Muscle layer of colon (tissue), 2 donors: ENCODE data around the gene ZNF621.
"Not testable (repeated sequence)": the region's sequence is repeated elsewhere in the genome, so short reads cannot be mapped to it uniquely, and the experiment has no call there.

Experiments used
- H3K27ac ChIP-seq: one replicate; pipeline ENCODE4 v1.7.0; 2013; ENCODE audit warnings: low read depth, mild to moderate bottlenecking, low read length, moderate library complexity
- H3K27me3 ChIP-seq, 2 donors: one replicate each; pipeline ENCODE4 v1.7.0; 2013; ENCODE audit warnings: low read length in 2 of 2, mild to moderate bottlenecking in 2 of 2; ENCODE audit not compliant: insufficient read depth in 2 of 2, control insufficient read depth in 1 of 2
- H3K36me3 ChIP-seq: one replicate; pipeline ENCODE4 v1.7.0; 2013; ENCODE audit warnings: mild to moderate bottlenecking, low read length; ENCODE audit not compliant: insufficient read depth
- H3K4me1 ChIP-seq: one replicate; pipeline ENCODE4 v1.7.0; 2013; ENCODE audit warnings: mild to moderate bottlenecking, low read length; ENCODE audit not compliant: insufficient read depth
- H3K4me3 ChIP-seq, 2 donors: one replicate each; pipeline ENCODE4 v1.7.0; 2013; ENCODE audit warnings: low read length in 2 of 2, low read depth in 1 of 2, mild to moderate bottlenecking in 1 of 2, moderate library complexity in 1 of 2
- H3K9ac ChIP-seq: one replicate; pipeline ENCODE4 v1.7.0; 2013; ENCODE audit warnings: low read length
- H3K9me3 ChIP-seq: one replicate; pipeline ENCODE4 v1.7.0; 2013; ENCODE audit warnings: mild to moderate bottlenecking, low read length
- donor health status: abdominal sarcoma.
- donor health status: Adenocarcinoma of cecum.

The ZNF621 gene

GRCh38 chr3:40546816-40547215, 22.1 kb downstream of the ZNF621 start:
- Histone ChIP-seq H3K36me3 (no peaks in the 10 kb centered on the region), H3K27ac (no peak overlapping the region), H3K4me1 (no peaks in the 10 kb centered on the region), H3K9ac (no peak overlapping the region), H3K4me3 (no peak overlapping the region), H3K27me3 (no peaks in the 10 kb centered on the region), H3K9me3 (no peaks in the 10 kb centered on the region)

DNA sequence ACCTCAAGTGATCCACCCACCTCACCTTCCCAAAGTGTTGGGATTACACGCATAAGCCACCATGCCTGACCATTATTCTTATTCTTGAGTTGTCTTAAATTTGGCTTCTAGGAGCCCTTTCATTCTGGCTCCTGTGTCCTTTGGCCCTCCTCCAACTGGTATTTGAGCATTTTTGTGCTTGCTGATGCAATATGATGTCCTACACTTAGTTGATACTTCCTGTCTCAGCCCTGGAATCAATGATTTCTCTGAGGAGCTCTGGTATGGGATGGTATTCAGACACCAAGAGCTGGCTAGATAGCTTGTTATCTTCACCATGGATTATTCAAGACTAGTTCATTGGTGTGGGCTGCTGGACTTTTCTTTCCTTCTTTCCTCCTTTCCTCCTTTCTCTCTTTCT, 25.4 kb downstream of the ZNF621 start:
- H3K36me3 ChIP-seq: no peaks in the 10 kb centered on the region
- H3K9me3 ChIP-seq: no peaks in the 10 kb centered on the region
- no peak overlapping the region for H3K4me3 ChIP-seq
- H3K27ac ChIP-seq: no peak overlapping the region
- H3K27me3 ChIP-seq: no peaks in the 10 kb centered on the region
- H3K9ac ChIP-seq: no peak overlapping the region
- H3K4me1 ChIP-seq: no peaks in the 10 kb centered on the region

- Histone ChIP-seq H3K27me3 (no peaks in the 10 kb centered on the region), H3K4me1 (no peaks in the 10 kb centered on the region), H3K4me3 (no peak overlapping the region), H3K9me3 (no peaks in the 10 kb centered on the region), H3K9ac (no peak overlapping the region), H3K27ac (no peak overlapping the region), H3K36me3 (no peaks in the 10 kb centered on the region)
Measured at GRCh38 chr3:40557575-40558161, 32.9 kb downstream of the ZNF621 start.

DNA sequence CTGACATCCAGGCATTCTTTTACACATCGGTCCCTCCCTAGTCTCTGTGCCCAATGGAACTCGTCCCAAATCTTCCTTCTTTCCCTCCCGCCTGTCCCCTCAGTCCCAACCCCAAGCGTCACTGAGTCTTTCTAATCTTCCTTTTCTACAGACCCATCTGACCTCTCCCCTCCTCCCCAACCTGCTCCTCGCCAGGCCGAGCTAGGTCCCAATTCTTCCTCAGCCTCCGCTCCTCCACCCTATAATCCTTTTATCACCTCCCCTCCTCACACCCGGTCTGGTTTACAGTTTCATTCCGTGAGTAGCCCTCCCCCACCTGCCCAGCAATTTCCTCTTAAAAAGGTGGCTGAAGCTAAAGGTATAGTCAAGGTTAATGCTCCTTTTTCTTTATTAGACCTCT, 37.7 kb downstream of the ZNF621 start:
- H3K9me3 ChIP-seq, H3K9ac ChIP-seq, H3K27ac ChIP-seq, H3K36me3 ChIP-seq, H3K4me1 ChIP-seq, H3K27me3 ChIP-seq, H3K4me3 ChIP-seq: not testable (repeated sequence)

- H3K9me3 ChIP-seq, H3K27ac ChIP-seq, H3K36me3 ChIP-seq, H3K4me3 ChIP-seq, H3K4me1 ChIP-seq, H3K27me3 ChIP-seq, H3K9ac ChIP-seq: not testable (repeated sequence)
Measured at GRCh38 chr3:40565629-40566028, 40.9 kb downstream of the ZNF621 start.

DNA sequence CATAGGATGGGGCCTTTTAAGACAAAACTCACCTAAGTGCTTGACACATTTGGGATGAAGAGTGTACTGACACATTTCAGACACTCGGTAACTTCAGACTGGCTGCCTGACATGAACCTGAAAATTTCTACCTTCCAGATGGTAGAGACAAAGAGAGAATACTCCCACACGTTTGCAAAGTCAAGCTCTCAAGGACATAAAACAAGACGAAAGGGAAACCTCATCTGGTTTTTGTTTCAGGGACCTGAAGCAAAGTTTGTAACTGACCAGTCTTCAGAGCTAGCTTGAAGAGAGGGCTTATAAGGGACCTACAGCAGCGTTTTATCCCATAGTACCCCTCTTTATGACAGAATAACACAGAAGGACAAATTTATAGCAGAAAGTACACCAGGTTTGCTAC, 41.9 kb downstream of the ZNF621 start:
- no peak overlapping the region for H3K4me3 ChIP-seq
- no peaks in the 10 kb centered on the region for H3K36me3 ChIP-seq
- H3K27me3 ChIP-seq: no peaks in the 10 kb centered on the region
- peaks cover 4% of the 10 kb centered on the region for H3K4me1 ChIP-seq
- H3K9me3 ChIP-seq: no peaks in the 10 kb centered on the region
- H3K9ac ChIP-seq: no peak overlapping the region
- H3K27ac ChIP-seq: no peak overlapping the region

DNA sequence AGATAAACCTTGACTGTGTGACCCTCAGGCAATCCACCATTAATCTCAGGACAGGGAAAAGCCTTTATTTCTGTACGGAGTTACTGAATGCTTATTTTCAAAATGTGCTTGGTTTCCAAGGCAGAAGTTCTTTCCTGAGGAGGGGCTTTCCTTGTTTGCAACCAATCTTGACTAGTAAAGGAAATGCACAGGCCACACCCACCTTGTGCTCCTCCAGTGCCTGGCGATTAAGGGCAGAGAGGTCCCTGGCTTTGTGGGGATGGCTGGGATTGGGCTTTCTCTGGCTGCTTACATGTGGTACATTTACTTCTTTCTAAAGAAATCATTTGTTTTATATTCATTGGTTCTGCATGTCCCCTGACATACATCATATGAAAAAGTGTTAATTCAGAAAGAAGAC, 47.8 kb downstream of the ZNF621 start:
- Histone ChIP-seq H3K27me3 (no peaks in the 10 kb centered on the region), H3K9ac (no peak overlapping the region), H3K4me1 (no peaks in the 10 kb centered on the region)

DNA sequence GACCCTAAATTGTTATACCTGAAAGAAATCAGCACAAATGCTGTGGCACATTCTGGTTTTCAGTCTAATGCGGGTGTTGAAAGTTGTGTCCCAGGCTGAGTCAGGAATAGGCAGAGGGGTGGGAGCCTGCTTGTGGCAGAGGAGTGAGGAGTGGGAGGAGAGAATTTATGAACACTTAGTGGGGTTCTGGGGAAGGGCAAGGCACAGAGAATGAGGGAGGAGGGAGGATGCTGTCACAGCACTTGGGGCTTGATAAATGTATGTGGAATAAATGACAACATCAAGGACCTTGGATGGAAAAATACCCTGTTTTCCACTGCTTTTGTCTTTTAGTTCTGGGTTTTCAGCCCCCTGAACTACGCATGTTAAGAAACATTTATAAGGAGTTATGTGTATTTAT, 49.3 kb downstream of the ZNF621 start:
- H3K4me3 ChIP-seq: no peak overlapping the region
- H3K36me3 ChIP-seq: no peaks in the 10 kb centered on the region
- no peak overlapping the region for H3K9ac ChIP-seq
- no peaks in the 10 kb centered on the region for H3K9me3 ChIP-seq
- no peaks in the 10 kb centered on the region for H3K27me3 ChIP-seq
- H3K4me1 ChIP-seq: no peaks in the 10 kb centered on the region
- H3K27ac ChIP-seq: no peak overlapping the region

More for the DNA sequence above, 47.8 kb downstream of the ZNF621 start:
- H3K4me3 ChIP-seq: no peak overlapping the region
- no peaks in the 10 kb centered on the region for H3K36me3 ChIP-seq
- H3K9me3 ChIP-seq: no peaks in the 10 kb centered on the region
- no peak overlapping the region for H3K27ac ChIP-seq

GRCh38 chr3:40574661-40575060, 49.9 kb downstream of the ZNF621 start:
- Histone ChIP-seq H3K9me3 (no peaks in the 10 kb centered on the region), H3K4me1 (no peaks in the 10 kb centered on the region), H3K9ac (no peak overlapping the region)

GRCh38 chr3:40576396-40576795, 51.6 kb downstream of the ZNF621 start:
- Histone ChIP-seq H3K27me3 (no peaks in the 10 kb centered on the region), H3K27ac (no peak overlapping the region), H3K9me3 (no peaks in the 10 kb centered on the region), H3K4me3 (no peak overlapping the region), H3K36me3 (no peaks in the 10 kb centered on the region), H3K4me1 (no peaks in the 10 kb centered on the region), H3K9ac (no peak overlapping the region)

More at GRCh38 chr3:40574661-40575060, 49.9 kb downstream of the ZNF621 start:
- Histone ChIP-seq H3K4me3 (no peak overlapping the region), H3K27me3 (no peaks in the 10 kb centered on the region), H3K27ac (no peak overlapping the region), H3K36me3 (no peaks in the 10 kb centered on the region)

GRCh38 chr3:40580494-40581091, 55.8 kb downstream of the ZNF621 start:
- no peak overlapping the region for H3K27ac ChIP-seq
- H3K27me3 ChIP-seq: no peaks in the 10 kb centered on the region
- no peaks in the 10 kb centered on the region for H3K36me3 ChIP-seq
- no peaks in the 10 kb centered on the region for H3K9me3 ChIP-seq
- H3K9ac ChIP-seq: no peak overlapping the region
- H3K4me3 ChIP-seq: no peak overlapping the region
- peaks cover 5% of the 10 kb centered on the region for H3K4me1 ChIP-seq

- H3K36me3 ChIP-seq: no peaks in the 10 kb centered on the region
- peaks cover 5% of the 10 kb centered on the region for H3K4me1 ChIP-seq
- H3K4me3 ChIP-seq: no peak overlapping the region
- H3K27ac ChIP-seq: no peak overlapping the region
- no peaks in the 10 kb centered on the region for H3K9me3 ChIP-seq
- H3K27me3 ChIP-seq: no peaks in the 10 kb centered on the region
- H3K9ac ChIP-seq: no peak overlapping the region
Measured at GRCh38 chr3:40581166-40581565, 56.4 kb downstream of the ZNF621 start.
